GM06990 (cell line): Measurements from ENCODE around the gene NAIP.
"Not testable (repeated sequence)": the region's sequence is repeated elsewhere in the genome, so short reads cannot be mapped to it uniquely, and the experiment has no call there.

Experiments
- DNase-seq: peaks from one replicate; pipeline ENCODE4 v3.0.0-alpha.2; 2011; ENCODE audit not compliant: insufficient read length; ENCODE audit errors: extremely low read depth
- H3K27me3 ChIP-seq: replicated peaks from 2 replicates; pipeline ENCODE4 v1.6.0; 2011; ENCODE audit warnings: low read length; ENCODE audit not compliant: control insufficient read depth, insufficient read depth
- H3K36me3 ChIP-seq: 2 replicates; pipeline ENCODE4 v1.5.1; 2011; ENCODE audit warnings: low read length; ENCODE audit not compliant: control insufficient read depth, insufficient read depth
- H3K4me3 ChIP-seq: replicated peaks from 2 replicates; pipeline ENCODE4 v1.5.1; 2011; ENCODE audit warnings: low read depth, mild to moderate bottlenecking, control low read depth, low read length

The NAIP gene, protein sequence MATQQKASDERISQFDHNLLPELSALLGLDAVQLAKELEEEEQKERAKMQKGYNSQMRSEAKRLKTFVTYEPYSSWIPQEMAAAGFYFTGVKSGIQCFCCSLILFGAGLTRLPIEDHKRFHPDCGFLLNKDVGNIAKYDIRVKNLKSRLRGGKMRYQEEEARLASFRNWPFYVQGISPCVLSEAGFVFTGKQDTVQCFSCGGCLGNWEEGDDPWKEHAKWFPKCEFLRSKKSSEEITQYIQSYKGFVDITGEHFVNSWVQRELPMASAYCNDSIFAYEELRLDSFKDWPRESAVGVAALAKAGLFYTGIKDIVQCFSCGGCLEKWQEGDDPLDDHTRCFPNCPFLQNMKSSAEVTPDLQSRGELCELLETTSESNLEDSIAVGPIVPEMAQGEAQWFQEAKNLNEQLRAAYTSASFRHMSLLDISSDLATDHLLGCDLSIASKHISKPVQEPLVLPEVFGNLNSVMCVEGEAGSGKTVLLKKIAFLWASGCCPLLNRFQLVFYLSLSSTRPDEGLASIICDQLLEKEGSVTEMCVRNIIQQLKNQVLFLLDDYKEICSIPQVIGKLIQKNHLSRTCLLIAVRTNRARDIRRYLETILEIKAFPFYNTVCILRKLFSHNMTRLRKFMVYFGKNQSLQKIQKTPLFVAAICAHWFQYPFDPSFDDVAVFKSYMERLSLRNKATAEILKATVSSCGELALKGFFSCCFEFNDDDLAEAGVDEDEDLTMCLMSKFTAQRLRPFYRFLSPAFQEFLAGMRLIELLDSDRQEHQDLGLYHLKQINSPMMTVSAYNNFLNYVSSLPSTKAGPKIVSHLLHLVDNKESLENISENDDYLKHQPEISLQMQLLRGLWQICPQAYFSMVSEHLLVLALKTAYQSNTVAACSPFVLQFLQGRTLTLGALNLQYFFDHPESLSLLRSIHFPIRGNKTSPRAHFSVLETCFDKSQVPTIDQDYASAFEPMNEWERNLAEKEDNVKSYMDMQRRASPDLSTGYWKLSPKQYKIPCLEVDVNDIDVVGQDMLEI (N-terminal part only)

GRCh38 chr5:71025289-71025953 is at the start of gene NAIP:
NAIP (minus strand) TSS chr5:71025339; CDS start chr5:71012915, 12,424 bp downstream.
- not testable (repeated sequence) for DNase-seq, H3K4me3 ChIP-seq, H3K36me3 ChIP-seq, H3K27me3 ChIP-seq

DNA sequence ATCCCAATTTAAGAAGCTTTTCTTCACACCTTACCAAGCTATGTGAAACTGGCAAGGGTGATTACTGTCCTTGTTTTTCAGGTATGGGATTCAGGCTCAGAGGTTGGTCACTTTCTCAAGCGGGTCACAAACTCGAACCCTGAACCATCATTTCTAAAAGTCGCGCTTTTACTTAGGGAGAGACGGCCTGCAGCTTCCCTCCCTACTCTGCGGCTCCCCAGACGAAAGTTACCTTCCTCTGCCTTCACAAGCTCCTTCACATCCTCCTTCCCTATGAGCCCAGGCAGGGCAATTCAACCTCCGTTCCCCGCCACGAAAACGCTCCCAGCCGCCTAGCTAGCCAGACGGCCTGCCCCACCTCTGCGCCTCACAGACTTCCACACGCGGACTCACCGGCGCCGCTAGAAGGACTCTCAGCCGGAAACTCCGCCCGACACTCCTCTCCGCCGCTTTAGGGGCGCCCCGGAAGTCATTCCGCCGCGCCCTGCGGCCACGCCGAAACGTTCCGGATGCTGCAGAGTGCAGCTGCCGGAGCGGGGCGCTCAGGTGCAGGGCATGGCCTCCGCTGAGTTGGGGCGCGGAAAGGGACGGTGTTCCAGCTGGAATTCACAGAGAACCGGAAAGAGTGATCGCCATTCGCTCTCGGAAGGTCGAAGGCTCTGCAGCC is 42.3 kb upstream of the NAIP start, which contains the start of gene GTF2H2:
GTF2H2 (minus strand) TSS at position 415 of the 667 bp plus-strand sequence. CDS start 4,913 bp downstream, outside the sequence.
- H3K36me3 ChIP-seq = not testable (repeated sequence)

DNA sequence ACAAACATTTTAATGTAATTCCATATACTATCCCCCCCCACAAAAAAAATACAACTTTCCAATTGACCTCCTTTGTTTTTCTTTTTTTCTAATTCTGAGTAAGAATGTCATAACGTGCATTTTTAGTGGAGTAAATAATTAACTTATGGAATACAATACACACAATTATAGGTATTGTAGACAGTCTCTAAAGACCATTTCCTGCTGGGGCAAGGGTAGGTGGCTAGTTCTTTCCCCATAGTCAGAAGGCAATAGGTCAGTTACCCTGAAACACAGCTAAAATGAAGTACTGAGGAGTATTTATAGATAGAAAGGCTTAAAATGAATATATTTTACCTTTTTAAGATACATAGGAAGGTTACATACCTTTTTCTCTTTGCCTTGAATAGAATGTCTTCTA is 36.2 kb upstream of the NAIP start:
- H3K27me3 ChIP-seq, H3K36me3 ChIP-seq, DNase-seq, H3K4me3 ChIP-seq: not testable (repeated sequence)

More for the DNA sequence above, 42.3 kb upstream of the NAIP start, which contains the start of gene GTF2H2:
- not testable (repeated sequence) for H3K27me3 ChIP-seq, DNase-seq, H3K4me3 ChIP-seq

GRCh38 chr5:71059426-71059825 is 34.3 kb upstream of the NAIP start:
- H3K4me3 ChIP-seq, H3K27me3 ChIP-seq, DNase-seq, H3K36me3 ChIP-seq: not testable (repeated sequence)

GRCh38 chr5:71044808-71045207 is 19.7 kb upstream of the NAIP start:
- not testable (repeated sequence) for H3K36me3 ChIP-seq, H3K4me3 ChIP-seq, H3K27me3 ChIP-seq, DNase-seq

DNA sequence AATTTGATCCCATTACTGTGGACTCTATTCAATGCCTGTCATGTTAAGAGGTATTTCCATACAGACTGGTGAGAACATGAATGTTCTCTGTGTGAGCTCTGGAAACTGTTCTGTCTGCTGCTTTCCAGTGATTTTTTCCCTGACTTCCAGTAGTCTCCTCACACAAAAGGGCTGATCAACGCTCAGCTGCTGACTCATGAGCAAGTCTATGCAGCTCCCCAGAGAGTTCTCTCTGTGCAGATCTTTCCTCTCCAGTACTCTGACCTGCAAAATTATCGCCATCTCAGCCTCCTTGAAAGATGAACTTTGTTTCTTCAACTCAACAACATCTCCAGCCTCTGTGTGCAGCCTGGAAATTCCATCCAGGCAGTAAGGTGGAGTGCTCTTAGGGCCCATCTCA is 19.0 kb upstream of the NAIP start:
- not testable (repeated sequence) for DNase-seq, H3K36me3 ChIP-seq, H3K4me3 ChIP-seq, H3K27me3 ChIP-seq

GRCh38 chr5:71031046-71031776 is 6.1 kb upstream of the NAIP start:
- H3K4me3 ChIP-seq, DNase-seq, H3K36me3 ChIP-seq, H3K27me3 ChIP-seq: not testable (repeated sequence)

DNA sequence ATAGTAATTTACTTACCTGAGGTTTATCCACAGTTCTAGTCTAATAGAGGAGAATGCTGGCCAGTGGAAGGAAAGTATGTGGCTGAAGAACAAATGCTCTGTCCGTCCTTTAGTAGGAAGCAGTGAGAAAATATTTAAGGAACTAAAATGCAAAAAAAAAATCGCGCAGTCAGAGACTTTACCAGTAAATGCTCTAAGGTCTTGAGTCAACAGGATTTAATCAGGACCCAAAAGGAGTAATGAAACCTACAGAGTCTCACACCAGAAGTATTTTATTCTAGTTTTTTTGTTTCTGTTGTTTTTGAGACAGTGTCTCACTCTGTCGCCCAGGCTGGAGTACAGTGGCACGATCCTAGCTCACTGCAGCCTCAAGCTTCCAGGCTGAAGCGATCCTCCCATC is 4.5 kb downstream of the NAIP start:
- DNase-seq, H3K36me3 ChIP-seq, H3K4me3 ChIP-seq, H3K27me3 ChIP-seq: not testable (repeated sequence)

DNA sequence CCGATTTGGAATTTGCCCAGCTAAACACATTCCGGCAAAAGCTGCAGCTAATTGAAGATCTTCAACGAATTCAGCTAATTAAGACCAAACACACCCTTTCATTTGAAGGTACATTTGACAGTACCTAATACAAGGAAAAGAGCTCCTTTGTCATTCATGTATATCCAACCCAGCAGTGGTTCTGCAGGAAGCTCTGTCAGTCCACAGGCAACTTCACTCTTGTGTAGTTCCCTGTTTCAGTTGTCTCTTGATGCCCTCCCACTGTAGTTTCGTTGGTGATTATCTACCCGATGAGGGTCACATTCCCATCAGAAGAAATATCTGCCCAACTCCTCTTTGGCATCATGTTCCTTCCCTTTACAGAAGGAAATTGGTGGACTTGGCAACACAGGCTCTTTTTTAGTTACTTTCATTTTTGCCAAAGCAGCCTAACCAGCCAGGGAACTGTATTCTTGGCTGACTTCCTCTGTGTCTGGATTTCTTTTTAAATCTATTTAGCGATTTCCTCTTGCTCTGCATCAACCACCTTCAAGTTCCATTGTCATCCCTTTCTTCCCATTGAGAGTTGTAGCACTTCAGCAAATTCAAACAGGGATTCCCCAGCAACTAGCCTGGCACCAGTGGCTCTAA is 6.6 kb downstream of the NAIP start:
- not testable (repeated sequence) for H3K36me3 ChIP-seq, DNase-seq, H3K27me3 ChIP-seq, H3K4me3 ChIP-seq
